Endothelial cell of umbilical vein (primary cell): ENCODE results near the gene PCSK9. TPM values are rescaled to one million over a fixed set of nuclear protein-coding genes. Genes with fewer than 3 reads are reported as not detected.

Experiments
- BruUV-seq: library from RNA; stranded (reverse); fragments of 400-500 nt; replicated peaks from 2 replicates; lab custom pipeline; 2021; lab: Mats Ljungman, UMichigan
- CTCF ChIA-PET: fragments of 300-600, 350-600 bp; sonication (Branson Sonifier 250); formaldehyde crosslinking; loops from one replicate; lab custom pipeline; 2021; ENCODE audit warnings: antibody characterized with exemption, inconsistent platforms; lab: Charles Lee
- POLR2A ChIA-PET: fragments of 300-600, 350-600 bp; sonication (Branson Sonifier 250); formaldehyde crosslinking; loops from one replicate; lab custom pipeline; 2021; ENCODE audit warnings: antibody characterized with exemption, inconsistent platforms; lab: Charles Lee
- DNase-seq: peaks from one replicate; pipeline ENCODE4 v3.0.0-alpha.2; 2011; ENCODE audit warnings: low read depth, low spot score
- FAIRE-seq: peaks from 2 replicates; lab custom pipeline; 2011; peaks lifted over from hg19 to GRCh38; lab: Jason Lieb, UNC
- H2AFZ ChIP-seq: 2 replicates; pipeline ENCODE4 v1.6.0; 2012; ENCODE audit warnings: low read depth, low read length, control low read depth, inconsistent platforms
- H3K27ac ChIP-seq: 2 replicates; pipeline ENCODE4 v1.5.1; 2011; ENCODE audit warnings: low read depth, mild to moderate bottlenecking, control low read depth, low read length, moderate library complexity; ENCODE audit not compliant: insufficient read depth
- H3K27me3 ChIP-seq, 2 experiments: 2 replicates each; pipeline versions ENCODE4 v1.6.0 to v1.6.1; 2011; ENCODE audit warnings: low read length in 2 of 2, mixed read lengths in 1 of 2; ENCODE audit not compliant: control insufficient read depth in 2 of 2, insufficient read depth in 2 of 2
- H3K36me3 ChIP-seq, 2 experiments: 2 replicates in 1 of 2; 3 replicates in 1 of 2; pipeline ENCODE4 v1.5.1; 2011; ENCODE audit warnings: low read length in 2 of 2, mild to moderate bottlenecking in 1 of 2, moderate library complexity in 1 of 2; ENCODE audit not compliant: control insufficient read depth in 2 of 2, insufficient read depth in 2 of 2; ENCODE audit errors: extremely low read depth in 1 of 2
- H3K4me1 ChIP-seq: 3 replicates; pipeline ENCODE4 v1.5.1; 2011; ENCODE audit warnings: mild to moderate bottlenecking, low read length; ENCODE audit not compliant: control insufficient read depth, insufficient read depth; ENCODE audit errors: extremely low read depth
- H3K4me2 ChIP-seq: 2 replicates; pipeline ENCODE4 v1.6.1; 2011; ENCODE audit warnings: low read length, control low read depth, mixed read lengths; ENCODE audit not compliant: insufficient read depth
- H3K4me3 ChIP-seq, 3 experiments: fragments of 200-600 bp in 1 of 3; sonication (generic), shearing (Covaris generic) in 1 of 3; replicated peaks in 1 of 3; 2 replicates each; pipeline ENCODE4 v1.5.1; 2011 to 2016; ENCODE audit warnings: control low read depth in 3 of 3, low read length in 3 of 3, mild to moderate bottlenecking in 2 of 3, inconsistent platforms in 1 of 3, low read depth in 1 of 3, moderate library complexity in 1 of 3; ENCODE audit not compliant: insufficient read depth in 1 of 3
- H3K79me2 ChIP-seq: 2 replicates; pipeline ENCODE4 v1.6.0; 2012; ENCODE audit warnings: low read length, inconsistent platforms; ENCODE audit not compliant: control insufficient read depth, insufficient read depth
- H3K9ac ChIP-seq: replicated peaks from 2 replicates; pipeline ENCODE3; 2011; ENCODE audit warnings: low read length, control low read depth; ENCODE audit not compliant: insufficient read depth; ENCODE audit errors: extremely low read depth
- H3K9me1 ChIP-seq: replicated peaks from 3 replicates; pipeline ENCODE4 v1.6.0; 2011; ENCODE audit warnings: mild to moderate bottlenecking, low read length; ENCODE audit not compliant: control insufficient read depth, insufficient read depth; ENCODE audit errors: extremely low read depth
- H3K9me3 ChIP-seq: replicated peaks from 2 replicates; pipeline ENCODE4 v1.5.1; 2012; ENCODE audit warnings: low read length, inconsistent platforms; ENCODE audit not compliant: control insufficient read depth, insufficient read depth
- H4K20me1 ChIP-seq: replicated peaks from 2 replicates; pipeline ENCODE3; 2011; ENCODE audit warnings: mild to moderate bottlenecking, low read length; ENCODE audit not compliant: control insufficient read depth, insufficient read depth; ENCODE audit errors: extremely low read depth
- CTCF ChIP-seq, 2 donors: IDR thresholded peaks; 1 replicate in 1 of 2; 2 replicates in 1 of 2; pipeline ENCODE4 v1.5.1; 2011; ENCODE audit warnings: low read length in 2 of 2, mild to moderate bottlenecking in 2 of 2, moderate library complexity in 2 of 2, control low read depth in 1 of 2, inconsistent platforms in 1 of 2, low read depth in 1 of 2; ENCODE audit not compliant: insufficient read depth in 1 of 2; ENCODE audit errors: extremely low read depth in 1 of 2
- EZH2 ChIP-seq: IDR thresholded peaks from 2 replicates; pipeline ENCODE4 v1.6.1; 2012; ENCODE audit warnings: borderline replicate concordance, low read depth, mild to moderate bottlenecking, moderate library complexity, low read length, inconsistent platforms; ENCODE audit not compliant: severe bottlenecking
- FOS ChIP-seq: IDR thresholded peaks from 2 replicates; pipeline ENCODE4 v1.6.1; 2011; ENCODE audit warnings: mild to moderate bottlenecking, low read length, moderate library complexity, borderline replicate concordance; ENCODE audit not compliant: insufficient read depth
- GATA2 ChIP-seq: IDR thresholded peaks from 2 replicates; pipeline ENCODE4 v1.7.0; 2011; ENCODE audit warnings: low read depth, mild to moderate bottlenecking, moderate library complexity, mixed read lengths, low read length; ENCODE audit not compliant: insufficient read length, insufficient read depth
- JUN ChIP-seq: IDR thresholded peaks from 2 replicates; pipeline ENCODE4 v1.6.1; 2011; ENCODE audit warnings: borderline replicate concordance, low read depth; ENCODE audit not compliant: insufficient read length, insufficient read depth
- MYC ChIP-seq: IDR thresholded peaks from one replicate; pipeline ENCODE4 v1.6.1; 2011; ENCODE audit warnings: mild to moderate bottlenecking, low read depth, low read length
- POLR2A ChIP-seq: IDR thresholded peaks from 2 replicates; pipeline ENCODE4 v1.6.1; 2012; ENCODE audit warnings: low read depth, mild to moderate bottlenecking, control low read depth, low read length
- POLR2AphosphoS5 ChIP-seq: IDR thresholded peaks from 2 replicates; pipeline ENCODE4 v1.6.1; 2012; ENCODE audit warnings: low read depth, mild to moderate bottlenecking, control low read depth, low read length, moderate library complexity; ENCODE audit not compliant: insufficient read depth
- dilution Hi-C: fragments of 300-500 bp; cut with MboI; formaldehyde crosslinking; loops from one replicate; pipeline ENCODE4 v1.15.0; 2019; ENCODE audit warnings: low sequenced_read_pairs; ENCODE audit not compliant: extremely low pct_ligation_motif_present
- intact Hi-C: fragments of 100-400 bp; cut with micrococcal nuclease; formaldehyde crosslinking; loops from one replicate; pipeline ENCODE4 v1.10.0; 2022
- polyA plus RNA-seq, 4 experiments: library from polyadenylated mRNA; depleted of rRNA in 3 of 4; stranded (reverse) in 3 of 4; unstranded in 1 of 4; fragments of >200 nt; gene quantifications; 2 replicates each; pipeline versions ENCODE4 v1.2.1 to v1.2.3, GENCODE V29; 2011 to 2012; ENCODE audit warnings: missing spikeins in 1 of 4
- total RNA-seq: library from RNA; stranded (reverse); gene quantifications from 2 replicates; pipeline ENCODE4 v1.2.3, GENCODE V29; 2021
- TF ChIP-seq, protein P1 (sequence below): IDR thresholded peaks from 2 replicates; pipeline ENCODE4 v1.6.1; 2011; ENCODE audit not compliant: insufficient read depth, insufficient read length

PCSK9 gene
- total and polyA plus RNA-seq, 2 donors (not counting 3 experiments of a cell fraction or from before 2014, with no cell fraction given): 0.17 to 0.35 TPM

DNA sequence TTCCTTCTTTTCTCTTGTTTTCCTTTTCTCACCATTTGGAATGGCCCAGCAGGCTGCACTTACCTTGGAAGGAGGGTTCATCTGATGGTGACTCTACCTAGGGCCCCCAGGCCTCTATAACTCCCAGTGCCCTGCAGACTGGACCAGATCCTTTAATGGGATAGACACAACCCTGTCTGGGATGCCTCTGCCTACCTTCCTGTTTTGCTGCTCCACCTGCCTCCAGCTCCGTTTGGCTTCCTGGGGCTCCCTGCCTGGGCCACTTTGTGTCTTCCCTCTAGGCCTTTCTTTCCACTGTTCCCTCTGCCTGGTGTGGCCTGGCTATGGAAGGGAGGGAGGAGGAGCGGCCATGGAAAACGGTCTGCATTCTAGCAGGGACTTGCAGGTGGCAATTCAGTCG lies 7.5 kb downstream of the PCSK9 start:
- no peak for TF ChIP-seq POLR2A
- no peak for TF ChIP-seq CTCF (IDR thresholded peaks at IDR 0.05; ENCODE audit: extremely low read depth in 1 of 2, insufficient read depth in 1 of 2, low read depth in 1 of 2, low read length in 2 of 2)
- no peak for TF ChIP-seq MYC
- no peak for TF ChIP-seq EZH2
- TF ChIP-seq POLR2AphosphoS5: no peak
- TF ChIP-seq JUN: no peak
- no peak for TF ChIP-seq GATA2
- TF ChIP-seq, protein P1, sequence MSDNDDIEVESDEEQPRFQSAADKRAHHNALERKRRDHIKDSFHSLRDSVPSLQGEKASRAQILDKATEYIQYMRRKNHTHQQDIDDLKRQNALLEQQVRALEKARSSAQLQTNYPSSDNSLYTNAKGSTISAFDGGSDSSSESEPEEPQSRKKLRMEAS: no peak
- no peak for TF ChIP-seq FOS
- Histone ChIP-seq H4K20me1 (no peaks in the 10 kb centered on the region), H2AFZ (no peak overlapping the region), H3K79me2 (no peaks in the 10 kb centered on the region), H3K36me3 (no peaks in the 10 kb centered on the region), H3K27me3 (peaks cover 7% of the 10 kb centered on the region in 2 experiments), H3K4me2 (no peak overlapping the region), H3K4me3 (no peak overlapping the region), H3K27ac (no peak overlapping the region), H3K9me3 (no peaks in the 10 kb centered on the region), H3K9ac (no peak overlapping the region), H3K4me1 (no peaks in the 10 kb centered on the region), H3K9me1 (no peaks in the 10 kb centered on the region)
- FAIRE-seq (no peak), DNase-seq (no peak)
- ChIA-PET POLR2A (no interaction called here), CTCF (interaction anchor here (1.7 kb wide), 1 partner anchor 25 kb away, joined by 5 read pairs; no protein-coding TSS in a partner anchor)
- BruUV-seq: no TSS peak
- dilution Hi-C loops: no loop called here
- intact Hi-C loops: no loop called here
